ENCODE data around the gene NARS2. TPM values are rescaled to one million over a fixed set of nuclear protein-coding genes. Genes with fewer than 3 reads are reported as not detected.

Gene NARS2
- total and polyA plus RNA-seq, 9 of the 15 experiments (the other 6 are each of a cell fraction or from before 2014, with no cell fraction given), result 26.8 to 48.0 (median 34.2) TPM

- TF ChIP-seq, protein P1, sequence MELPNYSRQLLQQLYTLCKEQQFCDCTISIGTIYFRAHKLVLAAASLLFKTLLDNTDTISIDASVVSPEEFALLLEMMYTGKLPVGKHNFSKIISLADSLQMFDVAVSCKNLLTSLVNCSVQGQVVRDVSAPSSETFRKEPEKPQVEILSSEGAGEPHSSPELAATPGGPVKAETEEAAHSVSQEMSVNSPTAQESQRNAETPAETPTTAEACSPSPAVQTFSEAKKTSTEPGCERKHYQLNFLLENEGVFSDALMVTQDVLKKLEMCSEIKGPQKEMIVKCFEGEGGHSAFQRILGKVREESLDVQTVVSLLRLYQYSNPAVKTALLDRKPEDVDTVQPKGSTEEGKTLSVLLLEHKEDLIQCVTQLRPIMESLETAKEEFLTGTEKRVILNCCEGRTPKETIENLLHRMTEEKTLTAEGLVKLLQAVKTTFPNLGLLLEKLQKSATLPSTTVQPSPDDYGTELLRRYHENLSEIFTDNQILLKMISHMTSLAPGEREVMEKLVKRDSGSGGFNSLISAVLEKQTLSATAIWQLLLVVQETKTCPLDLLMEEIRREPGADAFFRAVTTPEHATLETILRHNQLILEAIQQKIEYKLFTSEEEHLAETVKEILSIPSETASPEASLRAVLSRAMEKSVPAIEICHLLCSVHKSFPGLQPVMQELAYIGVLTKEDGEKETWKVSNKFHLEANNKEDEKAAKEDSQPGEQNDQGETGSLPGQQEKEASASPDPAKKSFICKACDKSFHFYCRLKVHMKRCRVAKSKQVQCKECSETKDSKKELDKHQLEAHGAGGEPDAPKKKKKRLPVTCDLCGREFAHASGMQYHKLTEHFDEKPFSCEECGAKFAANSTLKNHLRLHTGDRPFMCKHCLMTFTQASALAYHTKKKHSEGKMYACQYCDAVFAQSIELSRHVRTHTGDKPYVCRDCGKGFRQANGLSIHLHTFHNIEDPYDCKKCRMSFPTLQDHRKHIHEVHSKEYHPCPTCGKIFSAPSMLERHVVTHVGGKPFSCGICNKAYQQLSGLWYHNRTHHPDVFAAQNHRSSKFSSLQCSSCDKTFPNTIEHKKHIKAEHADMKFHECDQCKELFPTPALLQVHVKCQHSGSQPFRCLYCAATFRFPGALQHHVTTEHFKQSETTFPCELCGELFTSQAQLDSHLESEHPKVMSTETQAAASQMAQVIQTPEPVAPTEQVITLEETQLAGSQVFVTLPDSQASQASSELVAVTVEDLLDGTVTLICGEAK (IDR thresholded peaks at IDR 0.05), result peak; percentile 81
- TF ChIP-seq, protein P1 (CRISPR knock-in tag; IDR thresholded peaks at IDR 0.05), result no peak
- no peak for TF ChIP-seq POLR2A (conservative IDR thresholded peaks at IDR 0.05)
These were observed 145.0 kb downstream of the NARS2 start (continued) for GRCh38 chr11:78429660-78430059.

Measured in K562 (cell line).